T-helper 17 cell (primary cell): ENCODE measurements around the gene CDH4. TPM values are rescaled to one million over a fixed set of nuclear protein-coding genes. Genes with fewer than 3 reads are reported as not detected.
"Not testable (repeated sequence)": the region's sequence is repeated elsewhere in the genome, so short reads cannot be mapped to it uniquely, and the experiment has no call there.

Source experiments
- ATAC-seq: fragments of 150-1000 bp; cut with Tn5 transposase; 2 replicates; pipeline ENCODE4 v1.10.0; 2021; ENCODE audit warnings: mild to moderate bottlenecking, moderate library complexity
- DNase-seq, 3 donors: peaks; one replicate each; pipeline versions ENCODE4 v3.0.0 to v3.0.0-alpha.2; 2020 to 2021
- H3K9me3 ChIP-seq: one replicate; pipeline ENCODE4 v1.7.0; 2013; ENCODE audit warnings: low read length, mild to moderate bottlenecking; ENCODE audit not compliant: control insufficient read depth, poor library complexity, severe bottlenecking
- H3K27ac Mint-ChIP-seq: one replicate; pipeline ENCODE4 v1.8.0; 2022; ENCODE audit warnings: mild to moderate bottlenecking, moderate library complexity, mixed read lengths
- H3K27me3 Mint-ChIP-seq: one replicate; pipeline ENCODE4 v1.8.0; 2022; ENCODE audit warnings: mixed read lengths
- H3K36me3 Mint-ChIP-seq: one replicate; pipeline ENCODE4 v1.8.0; 2022; ENCODE audit warnings: low read depth, mixed read lengths
- H3K4me1 Mint-ChIP-seq: one replicate; pipeline ENCODE4 v1.8.0; 2022; ENCODE audit warnings: mild to moderate bottlenecking, mixed read lengths
- H3K4me3 Mint-ChIP-seq: one replicate; pipeline ENCODE4 v1.8.0; 2022; ENCODE audit warnings: mild to moderate bottlenecking, moderate library complexity, mixed read lengths
- total RNA-seq, 4 donors: library from RNA in 2 of 4; stranded (reverse) in 2 of 4; gene quantifications; one replicate each; pipeline ENCODE4 v1.2.3 and lab custom pipeline; 2022 to 2026

The CDH4 gene
- total RNA-seq, 2 donors from 2014 or later, result 0.55 to 0.67 TPM

GRCh38 chr20:61977419-61977786 is 725.3 kb downstream of the CDH4 start:
- DNase-seq, result no peak
- Mint-ChIP-seq H3K27me3 (no peaks in the 10 kb centered on the region), H3K27ac (no peak overlapping the region), H3K4me1 (peaks cover 5% of the 10 kb centered on the region), H3K36me3 (peaks cover 10% of the 10 kb centered on the region), H3K4me3 (no peak overlapping the region)
- no peak for ATAC-seq
- H3K9me3 ChIP-seq, result no peaks in the 10 kb centered on the region

GRCh38 chr20:61978491-61978890 is 726.4 kb downstream of the CDH4 start:
- Mint-ChIP-seq H3K4me3 (no peak overlapping the region), H3K4me1 (peaks cover 5% of the 10 kb centered on the region), H3K27me3 (no peaks in the 10 kb centered on the region), H3K36me3 (peaks cover 6% of the 10 kb centered on the region), H3K27ac (no peak overlapping the region)
- ATAC-seq (no peak), DNase-seq (no peak)
- H3K9me3 ChIP-seq, result no peaks in the 10 kb centered on the region

GRCh38 chr20:61979090-61979489 is 727.0 kb downstream of the CDH4 start:
- Mint-ChIP-seq H3K27ac (no peak overlapping the region), H3K36me3 (peaks cover 4% of the 10 kb centered on the region), H3K27me3 (no peaks in the 10 kb centered on the region), H3K4me1 (peaks cover 5% of the 10 kb centered on the region), H3K4me3 (no peak overlapping the region)
- H3K9me3 ChIP-seq, result no peaks in the 10 kb centered on the region
- DNase-seq (no peak), ATAC-seq (no peak)

- Mint-ChIP-seq H3K4me3 (no peak overlapping the region), H3K27ac (peak overlapping the region; percentile 1), H3K36me3 (peaks cover 4% of the 10 kb centered on the region), H3K27me3 (no peaks in the 10 kb centered on the region), H3K4me1 (peaks cover 5% of the 10 kb centered on the region)
- H3K9me3 ChIP-seq, result peaks cover under 1% of the 10 kb centered on the region
- DNase-seq (no peak), ATAC-seq (no peak)
Observed at GRCh38 chr20:61979701-61980635, 727.9 kb downstream of the CDH4 start.

GRCh38 chr20:61980647-61981583 is 728.9 kb downstream of the CDH4 start:
- no peaks in the 10 kb centered on the region for H3K27me3 Mint-ChIP-seq
- H3K36me3 Mint-ChIP-seq, result peaks cover 4% of the 10 kb centered on the region

GRCh38 chr20:61981691-61982090 is 729.6 kb downstream of the CDH4 start:
- not testable (repeated sequence) for ATAC-seq, H3K27ac Mint-ChIP-seq, H3K36me3 Mint-ChIP-seq, DNase-seq, H3K4me3 Mint-ChIP-seq, H3K27me3 Mint-ChIP-seq, H3K9me3 ChIP-seq, H3K4me1 Mint-ChIP-seq

More at GRCh38 chr20:61980647-61981583, 728.9 kb downstream of the CDH4 start:
- ATAC-seq (no peak), DNase-seq (no peak)
- H3K4me1 Mint-ChIP-seq, result peaks cover 5% of the 10 kb centered on the region
- peak overlapping the region; percentile 1 for H3K27ac Mint-ChIP-seq
- H3K9me3 ChIP-seq, result peaks cover 3% of the 10 kb centered on the region
- peak overlapping the region; percentile 1 for H3K4me3 Mint-ChIP-seq

- ATAC-seq (peak; percentile 46), DNase-seq (no peak)
- Mint-ChIP-seq H3K27me3 (no peaks in the 10 kb centered on the region), H3K4me3 (no peak overlapping the region), H3K4me1 (peaks cover 7% of the 10 kb centered on the region), H3K36me3 (peaks cover 5% of the 10 kb centered on the region), H3K27ac (peak overlapping the region; percentile 1)
- H3K9me3 ChIP-seq, result peaks cover 3% of the 10 kb centered on the region
Observed at GRCh38 chr20:61982191-61982950, 730.3 kb downstream of the CDH4 start.

- DNase-seq, result no peak
- ATAC-seq, result no peak
- H3K4me1 Mint-ChIP-seq, result peaks cover 7% of the 10 kb centered on the region
- H3K4me3 Mint-ChIP-seq, result no peak overlapping the region
- H3K9me3 ChIP-seq, result peaks cover 3% of the 10 kb centered on the region
- H3K36me3 Mint-ChIP-seq, result peaks cover 8% of the 10 kb centered on the region
- no peak overlapping the region for H3K27ac Mint-ChIP-seq
- H3K27me3 Mint-ChIP-seq, result no peaks in the 10 kb centered on the region
Observed at GRCh38 chr20:61982951-61983315, 730.9 kb downstream of the CDH4 start.

GRCh38 chr20:61983965-61984364 is 731.9 kb downstream of the CDH4 start:
- no peaks in the 10 kb centered on the region for H3K27me3 Mint-ChIP-seq
- peaks cover 3% of the 10 kb centered on the region for H3K9me3 ChIP-seq
- peaks cover 8% of the 10 kb centered on the region for H3K36me3 Mint-ChIP-seq
- DNase-seq (no peak), ATAC-seq (no peak)
- H3K27ac Mint-ChIP-seq, result no peak overlapping the region
- H3K4me1 Mint-ChIP-seq, result peaks cover 7% of the 10 kb centered on the region
- H3K4me3 Mint-ChIP-seq, result peak overlapping the region; percentile 43

- not testable (repeated sequence) for H3K4me1 Mint-ChIP-seq, DNase-seq, H3K27me3 Mint-ChIP-seq, H3K9me3 ChIP-seq, ATAC-seq, H3K27ac Mint-ChIP-seq, H3K36me3 Mint-ChIP-seq
- H3K4me3 Mint-ChIP-seq, result peak overlapping the region; percentile 43
Observed at GRCh38 chr20:61984431-61984830, 732.4 kb downstream of the CDH4 start.

- H3K9me3 ChIP-seq, result peaks cover 3% of the 10 kb centered on the region
- Mint-ChIP-seq H3K27ac (no peak overlapping the region), H3K27me3 (no peaks in the 10 kb centered on the region), H3K4me1 (peaks cover 7% of the 10 kb centered on the region), H3K4me3 (no peak overlapping the region), H3K36me3 (peaks cover 8% of the 10 kb centered on the region)
- ATAC-seq, result no peak
- no peak for DNase-seq
Observed at GRCh38 chr20:61985096-61985495, 733.0 kb downstream of the CDH4 start.

- Mint-ChIP-seq H3K27ac (no peak overlapping the region), H3K4me1 (peaks cover 2% of the 10 kb centered on the region), H3K4me3 (no peak overlapping the region), H3K36me3 (peaks cover 8% of the 10 kb centered on the region), H3K27me3 (no peaks in the 10 kb centered on the region)
- peaks cover 3% of the 10 kb centered on the region for H3K9me3 ChIP-seq
- DNase-seq (no peak), ATAC-seq (no peak)
Observed at GRCh38 chr20:61986762-61987321, 734.8 kb downstream of the CDH4 start.
